ENCODE data around the gene HAUS1.
"Not testable (repeated sequence)": the region's sequence is repeated elsewhere in the genome, so short reads cannot be mapped to it uniquely, and the experiment has no call there.

HAUS1 gene

DNA sequence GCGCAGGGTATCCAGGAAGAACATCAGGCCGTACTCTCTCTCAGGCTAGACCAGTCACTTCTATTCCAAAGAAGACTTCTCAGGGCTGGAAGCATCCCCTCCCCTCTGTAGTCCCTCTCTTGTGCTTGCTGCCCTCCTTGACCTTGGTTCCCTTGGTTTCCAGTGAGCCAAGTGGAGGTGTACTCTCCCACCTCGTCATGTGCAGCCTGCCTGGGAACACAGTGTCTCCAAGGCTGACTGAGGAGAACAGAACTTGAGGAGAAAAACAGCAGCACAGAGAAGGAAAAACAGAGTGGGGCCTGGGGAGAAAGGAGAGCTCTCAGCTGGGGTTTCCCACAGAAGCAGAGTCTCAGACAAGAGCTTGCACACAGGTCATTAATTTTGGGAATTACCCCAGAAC lies 52.7 kb downstream of the HAUS1 start:
- DNase-seq (ENCODE audit: low read depth in 2 of 2) = no peak

DNA sequence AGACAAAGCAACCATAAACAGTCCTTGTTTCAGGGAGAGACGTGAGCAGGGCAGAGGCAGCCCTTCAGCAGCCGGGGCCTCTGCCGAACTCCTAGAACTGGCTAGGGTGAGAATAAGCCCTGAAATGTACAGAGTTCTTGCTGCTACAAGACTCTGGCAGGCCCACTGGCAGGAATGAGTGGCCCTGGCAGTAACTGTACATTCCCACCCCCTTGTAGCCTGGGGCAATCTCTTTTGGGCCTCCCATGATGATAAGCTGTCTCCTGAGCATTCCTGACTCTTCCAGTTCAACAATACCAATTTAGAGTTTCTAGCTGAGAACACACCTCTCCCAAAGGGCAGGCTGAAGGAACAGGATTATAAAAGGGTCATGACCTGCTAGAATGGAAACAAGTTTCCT lies 54.3 kb downstream of the HAUS1 start:
- DNase-seq (ENCODE audit: low read depth in 2 of 2) = no peak

DNA sequence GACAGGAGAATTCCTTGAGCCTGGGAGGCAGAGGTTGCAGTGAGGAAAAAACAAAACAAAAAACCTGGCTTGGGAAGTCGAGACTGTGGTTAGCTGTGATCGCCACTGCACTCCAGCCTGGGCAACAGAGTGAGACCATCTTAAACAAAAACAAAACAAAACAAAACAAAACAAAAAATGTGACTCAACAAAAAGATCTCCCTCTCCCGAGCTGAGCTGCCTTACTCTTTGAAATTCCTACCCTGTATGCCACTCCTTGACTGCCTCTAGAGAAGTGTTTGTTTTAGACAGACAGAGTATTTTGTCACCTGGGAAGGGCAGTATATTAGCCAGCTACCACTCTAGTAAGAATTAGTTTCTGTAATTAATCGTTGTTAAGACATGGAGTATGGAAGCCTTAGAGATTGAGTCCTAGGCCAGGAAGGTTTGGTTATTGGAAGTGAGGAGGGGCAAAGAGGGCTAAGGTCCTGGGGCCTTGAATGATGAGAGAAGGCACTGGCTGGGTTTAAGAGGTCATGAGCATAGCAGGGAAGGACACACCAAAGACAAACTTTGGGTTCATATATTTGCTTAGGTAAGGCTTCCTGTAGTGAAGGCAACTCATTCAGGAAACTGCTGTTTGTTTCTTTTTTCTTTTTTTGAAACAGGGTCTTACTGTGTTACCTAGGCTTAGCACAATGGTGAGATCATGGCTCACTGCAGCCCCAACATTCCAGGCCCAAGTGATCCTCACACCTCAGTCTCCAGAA lies 56.0 kb downstream of the HAUS1 start:
- DNase-seq (ENCODE audit: low read depth in 2 of 2) = no peak

DNA sequence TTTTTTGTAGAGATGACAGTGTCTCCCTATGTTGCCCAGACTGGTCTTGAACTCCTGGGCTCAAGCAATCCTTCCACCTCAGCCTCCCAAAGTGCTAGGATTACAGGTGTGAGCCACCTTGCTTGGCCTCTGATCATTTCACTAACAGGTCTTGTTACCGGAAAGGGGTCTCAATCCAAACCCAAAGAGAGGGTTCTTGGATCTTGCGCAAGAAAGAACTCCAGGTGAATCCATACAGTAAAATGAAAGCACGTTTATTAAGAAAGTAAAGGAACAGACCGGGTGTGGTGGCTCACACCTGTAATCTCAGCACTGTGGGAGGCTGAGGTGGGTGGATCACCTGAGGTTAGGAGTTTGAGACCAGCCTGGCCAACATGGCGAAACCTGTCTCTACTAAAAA lies 56.7 kb downstream of the HAUS1 start:
- not testable (repeated sequence) for DNase-seq (ENCODE audit: low read depth in 2 of 2)

DNA sequence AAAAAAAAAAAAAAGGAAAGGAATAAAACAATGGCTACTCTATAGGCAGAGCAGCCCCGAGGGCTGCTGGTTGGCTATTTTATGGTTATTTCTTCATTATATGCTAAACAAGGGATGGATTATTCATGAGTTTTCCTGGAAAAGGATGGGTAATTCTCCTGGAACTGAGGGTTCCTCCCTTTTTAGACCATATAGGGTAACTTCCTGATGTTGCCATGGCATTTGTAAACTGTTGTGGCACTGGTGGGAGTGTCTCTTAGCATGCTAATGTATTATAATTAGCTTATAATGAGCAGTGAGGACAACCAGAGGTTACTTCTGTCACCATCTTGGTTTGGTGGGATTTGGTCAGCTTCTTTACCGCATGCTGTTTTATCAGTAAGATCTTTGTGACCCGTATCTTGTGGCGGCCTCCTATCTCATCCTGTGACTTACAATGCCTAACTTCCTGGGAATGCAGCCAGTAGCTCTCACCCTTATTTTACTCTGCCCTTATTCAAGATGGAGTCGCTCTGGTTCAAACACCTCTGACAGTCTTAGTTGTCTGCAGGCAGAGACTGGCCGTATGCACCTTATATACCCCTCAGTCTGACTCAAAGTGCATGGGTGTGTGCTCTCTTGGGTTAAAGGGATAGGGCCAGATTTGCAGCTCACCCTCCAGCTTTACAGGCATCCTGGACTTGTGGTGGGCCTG lies 57.7 kb downstream of the HAUS1 start:
- DNase-seq (ENCODE audit: low read depth in 2 of 2) = no peak

DNA sequence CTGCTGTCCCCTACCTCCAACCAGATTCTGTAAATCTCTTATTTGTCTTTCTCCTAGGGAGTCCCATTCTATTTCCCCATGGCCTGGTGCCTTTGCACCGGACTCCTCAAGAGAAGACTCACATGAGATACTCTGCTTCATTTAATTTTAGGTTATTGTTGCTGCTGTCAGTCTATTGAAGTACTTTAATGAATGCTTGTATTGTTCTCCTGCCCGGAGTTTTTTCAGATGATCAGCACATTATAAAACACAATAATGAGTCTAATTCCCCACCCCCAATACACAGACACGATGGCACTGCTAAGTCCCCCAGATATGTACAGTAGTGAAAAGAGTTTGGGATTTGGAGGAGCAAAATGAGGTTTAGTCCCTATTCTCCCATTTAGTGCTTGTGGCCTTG lies 58.9 kb downstream of the HAUS1 start:
- no peak for DNase-seq (ENCODE audit: low read depth in 2 of 2)

DNA sequence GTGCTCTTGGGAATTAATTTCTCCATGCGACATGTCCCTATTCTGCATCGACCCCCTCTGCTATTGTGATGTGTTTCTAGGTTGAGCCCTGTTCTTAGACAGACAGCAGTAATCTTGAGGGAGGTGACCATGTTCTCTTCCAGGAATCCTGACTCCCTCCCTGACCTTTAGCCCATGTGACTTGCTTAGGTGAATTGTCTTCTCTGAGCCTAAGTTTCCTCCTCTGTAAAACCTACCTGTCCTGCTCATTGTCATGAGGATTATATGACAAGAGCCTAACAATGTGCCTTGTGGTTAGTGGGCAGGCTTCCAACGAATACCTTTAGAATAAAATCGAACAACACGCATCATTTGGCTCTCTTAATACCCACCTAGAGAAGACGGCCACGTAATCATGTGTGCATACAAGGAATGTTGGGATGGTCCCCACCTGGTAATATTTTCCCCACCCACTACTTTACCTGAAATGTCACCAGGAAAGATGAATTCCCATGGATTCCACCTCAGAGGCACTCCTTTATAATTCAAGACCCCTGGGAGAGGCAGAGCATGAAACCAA lies 59.8 kb downstream of the HAUS1 start:
- no peak for DNase-seq (ENCODE audit: low read depth in 2 of 2)

DNA sequence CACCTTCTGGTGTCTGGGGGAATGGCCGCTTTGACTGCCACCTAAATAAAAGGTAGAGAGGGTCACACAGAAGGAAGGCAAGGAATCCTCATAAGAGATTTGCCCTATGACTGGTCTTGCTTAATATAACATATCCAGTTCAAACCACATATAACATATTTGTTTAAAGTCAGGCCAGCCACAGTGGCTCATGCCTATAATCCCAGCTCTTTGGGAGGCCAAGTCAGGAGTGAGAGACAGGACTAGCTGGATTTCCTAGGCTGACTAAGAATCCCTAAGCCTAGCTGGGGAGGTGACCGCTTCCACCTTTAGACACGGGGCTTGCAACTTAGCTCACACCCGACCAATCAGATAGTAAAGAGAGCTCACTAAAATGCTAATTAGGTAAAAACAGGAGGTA lies 60.3 kb downstream of the HAUS1 start:
- not testable (repeated sequence) for DNase-seq (ENCODE audit: low read depth in 2 of 2)

DNA sequence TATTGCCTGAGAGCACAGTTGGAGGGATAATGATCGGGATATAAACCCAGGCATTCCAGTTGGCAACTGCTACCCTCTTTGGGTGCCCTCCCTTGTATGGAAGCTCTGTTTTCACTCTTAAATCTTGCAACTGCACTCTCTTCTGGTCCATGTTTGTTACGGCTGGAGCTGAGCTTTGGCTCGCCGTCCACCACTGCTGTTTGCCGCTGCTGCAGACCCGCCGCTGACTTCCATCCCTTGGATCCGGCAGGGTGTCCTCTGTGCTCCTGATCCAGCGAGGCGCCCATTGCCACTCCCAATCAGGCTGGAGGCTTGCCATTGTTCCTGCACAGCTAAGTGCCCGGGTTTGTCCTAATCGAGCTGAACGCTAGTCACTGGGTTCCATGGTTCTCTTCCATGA lies 60.7 kb downstream of the HAUS1 start:
- DNase-seq (ENCODE audit: low read depth in 2 of 2) = no peak

DNA sequence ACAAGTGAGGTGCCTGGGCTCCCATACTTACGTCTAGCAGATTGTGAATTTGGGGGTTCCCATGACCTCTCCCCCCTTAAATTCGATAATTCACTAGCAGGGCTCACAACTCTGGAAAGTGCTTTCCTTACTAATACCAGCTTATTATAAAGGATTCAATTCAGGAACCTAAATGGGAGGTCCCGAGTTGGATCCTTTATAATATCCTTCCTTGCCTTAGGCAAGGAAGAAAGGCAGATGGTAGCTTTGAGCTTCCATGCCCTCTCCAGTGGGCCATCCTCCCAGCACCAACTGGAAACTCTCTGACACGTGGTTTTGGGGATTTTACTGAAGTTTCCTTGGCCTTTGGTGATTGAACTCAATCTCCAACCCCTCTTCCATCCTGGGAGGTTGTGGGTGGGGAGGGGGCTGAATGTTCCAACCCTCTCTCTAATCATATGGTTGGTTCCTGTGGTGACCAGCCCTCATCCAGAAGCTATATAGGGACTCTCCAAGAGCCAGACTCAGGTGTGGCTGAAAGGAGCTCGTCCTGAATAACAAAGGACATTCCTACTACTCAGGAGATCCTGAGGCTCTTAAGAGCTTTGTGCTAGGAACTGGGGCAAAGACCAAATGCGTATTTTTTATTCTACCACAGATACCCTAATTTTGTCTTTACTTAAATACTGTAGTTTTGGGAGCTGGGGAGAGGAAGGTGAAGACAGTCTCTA lies 62.2 kb downstream of the HAUS1 start:
- DNase-seq (ENCODE audit: low read depth in 2 of 2) = no peak

DNA sequence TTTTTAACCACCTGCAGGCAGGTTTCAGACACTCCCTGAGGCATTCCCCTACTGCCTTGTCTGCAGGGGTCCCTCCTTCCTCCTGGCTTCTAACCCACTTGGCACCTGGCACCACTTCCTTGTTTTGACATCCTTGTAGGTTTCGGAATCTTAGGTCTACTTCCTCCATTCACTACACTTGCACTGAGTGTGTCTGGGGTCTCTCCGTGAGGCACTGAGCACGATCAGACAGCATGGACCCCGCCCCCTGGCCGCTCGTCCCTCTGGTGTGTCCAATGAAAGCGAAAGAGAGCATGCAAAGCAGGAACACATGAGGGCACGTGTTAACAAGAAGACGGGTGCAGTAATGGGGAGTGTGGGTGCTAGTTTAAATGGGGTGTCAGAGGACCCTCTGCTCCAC lies 63.8 kb downstream of the HAUS1 start:
- DNase-seq (ENCODE audit: low read depth in 2 of 2) = no peak

DNA sequence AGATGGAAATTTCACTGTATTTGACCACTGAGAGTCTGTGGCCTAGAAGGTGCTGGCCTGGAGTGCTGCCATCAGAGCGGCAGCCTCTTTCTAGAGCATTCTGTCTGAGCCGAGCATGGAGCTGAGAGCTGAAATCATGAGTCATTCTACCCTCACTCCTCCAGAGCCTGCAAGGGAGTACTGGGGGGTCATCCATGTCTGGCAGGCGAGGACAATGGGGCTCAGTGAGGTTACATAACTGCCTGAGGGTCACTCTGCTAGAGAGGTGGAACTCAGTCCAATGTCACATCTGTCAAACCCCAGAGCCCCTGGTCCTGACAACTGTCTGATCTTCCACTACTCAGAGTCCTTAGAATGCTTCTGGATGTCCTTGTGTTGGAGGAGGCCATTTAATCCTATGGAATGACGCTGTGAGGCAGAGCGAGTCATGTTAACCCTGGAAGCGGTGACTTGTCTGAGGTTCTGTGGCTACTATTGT lies 65.3 kb downstream of the HAUS1 start:
- DNase-seq (ENCODE audit: low read depth in 2 of 2) = no peak

DNA sequence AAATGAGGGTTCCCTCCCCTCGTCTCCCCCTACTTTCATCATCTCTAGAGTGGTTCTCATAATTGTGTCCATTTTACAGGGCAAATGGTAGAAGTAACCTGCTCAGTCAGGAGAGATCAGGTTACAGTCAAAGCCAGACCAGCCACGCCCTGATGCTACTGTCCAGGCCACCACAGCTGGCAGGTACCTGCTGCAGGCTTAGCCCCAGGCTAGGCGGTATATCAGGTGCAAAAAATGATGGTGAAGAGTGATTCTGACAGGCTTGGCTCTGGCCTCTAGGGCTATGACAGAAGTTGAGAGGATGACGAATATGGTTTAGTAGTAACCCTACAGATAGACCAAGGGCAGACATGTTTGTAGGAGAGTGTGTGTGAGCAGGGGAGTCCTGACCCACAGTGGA lies 67.1 kb downstream of the HAUS1 start:
- no peak for DNase-seq (ENCODE audit: low read depth in 2 of 2)

DNA sequence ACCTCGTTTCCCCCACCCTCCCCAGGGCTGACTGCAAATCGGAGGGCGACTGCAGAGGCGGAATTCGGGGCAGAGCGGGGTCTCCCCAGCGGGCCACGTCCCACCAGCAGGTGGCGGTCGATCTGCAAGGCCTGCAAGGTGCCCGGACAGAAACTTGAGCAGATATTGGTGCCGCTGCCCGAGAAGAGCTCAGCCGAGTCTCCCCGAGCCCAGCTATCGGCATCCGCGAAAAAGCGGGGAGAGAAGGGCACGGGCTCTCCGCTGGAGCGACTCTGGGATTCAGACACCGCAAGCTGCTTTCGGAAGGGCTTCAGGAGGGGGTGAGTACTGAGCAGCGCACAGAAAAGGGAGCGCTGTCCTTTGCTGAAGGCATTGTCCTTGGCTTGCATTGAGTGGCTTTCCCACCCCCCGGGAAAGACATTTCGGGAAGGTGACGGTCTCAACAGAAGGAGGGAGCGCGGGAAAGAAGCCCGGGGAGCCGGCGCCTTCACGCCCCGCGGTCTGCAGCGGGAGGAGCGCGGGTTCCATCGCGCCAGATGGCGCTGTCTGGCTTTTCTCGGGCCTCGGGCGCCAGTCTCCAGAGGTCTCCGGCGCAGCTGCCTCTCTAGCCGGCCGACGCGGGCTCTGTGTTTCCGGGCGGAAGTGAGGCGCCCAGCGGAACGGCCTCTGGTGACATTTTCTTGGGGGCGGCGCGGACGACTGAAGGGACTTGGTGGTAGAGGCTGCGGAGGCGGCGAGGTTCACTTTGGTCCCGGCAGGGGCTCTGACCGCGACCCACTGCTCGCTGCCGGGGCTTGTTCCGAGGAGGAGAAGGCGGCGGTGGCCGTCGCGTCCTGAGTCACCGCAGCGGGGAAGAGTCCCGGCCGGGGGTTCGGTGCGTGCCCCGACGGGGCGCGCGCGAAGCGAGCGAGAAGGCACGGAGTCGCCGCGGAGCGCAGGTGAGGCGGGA lies 69.5 kb downstream of the HAUS1 start:
- peak; percentile 86 to 93 for DNase-seq (ENCODE audit: low read depth in 2 of 2)

DNA sequence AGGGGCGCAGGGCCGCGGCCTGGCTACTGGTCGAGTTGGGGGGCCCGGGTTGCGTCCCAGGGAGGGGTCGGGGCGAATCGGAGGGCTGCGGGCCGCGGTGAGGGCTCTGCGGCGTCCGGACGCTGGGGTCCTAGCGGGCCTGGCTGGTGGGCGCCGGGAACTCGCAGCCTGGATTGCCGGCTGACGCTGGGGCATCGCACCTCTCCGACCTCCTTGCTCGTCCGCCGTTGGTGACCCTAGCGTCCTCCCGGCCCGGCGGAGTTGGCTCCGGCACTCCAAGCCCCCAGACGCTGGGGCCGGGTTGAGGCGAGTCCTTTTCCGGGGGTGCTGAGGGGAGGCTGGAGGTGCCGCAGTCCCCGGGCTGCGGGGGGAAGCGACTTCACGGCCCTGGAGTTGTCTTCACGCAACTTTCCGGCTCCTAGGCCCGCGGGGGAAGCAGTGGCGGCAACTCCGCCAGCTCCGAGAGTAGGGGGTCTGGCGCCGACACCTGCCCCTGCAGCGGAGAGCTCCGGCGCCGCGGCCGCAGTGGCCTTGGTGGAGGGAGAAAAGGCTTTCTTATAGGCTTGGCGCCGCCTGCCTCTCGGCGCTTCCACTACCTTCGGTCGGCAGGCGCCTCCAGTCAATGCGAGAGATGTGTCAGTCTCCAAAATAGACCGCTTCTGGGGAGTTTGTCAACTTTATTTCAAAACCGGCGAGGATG lies 70.3 kb downstream of the HAUS1 start:
- no peak for DNase-seq (ENCODE audit: low read depth in 2 of 2)

DNA sequence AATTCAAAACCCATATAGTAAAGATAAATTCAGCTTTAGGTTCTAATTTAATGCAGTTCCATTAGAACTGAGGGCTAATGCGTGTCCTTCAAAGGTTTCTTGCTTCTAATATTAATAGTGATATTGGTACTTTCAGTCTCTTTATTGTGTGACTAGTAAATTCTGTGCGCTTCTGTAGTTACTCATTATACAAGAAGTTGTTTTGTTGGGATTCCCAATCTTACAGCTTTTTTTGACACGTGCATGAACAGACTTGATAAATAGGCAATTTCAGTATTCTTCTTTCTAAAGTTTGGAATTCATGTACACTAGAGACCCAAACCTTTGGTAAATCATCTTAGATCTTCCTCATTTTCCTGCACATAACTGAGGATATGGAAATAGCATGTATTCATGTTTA lies 71.8 kb downstream of the HAUS1 start:
- DNase-seq (ENCODE audit: low read depth in 2 of 2) = no peak

Data from stimulated activated CD8-positive, alpha-beta memory T cell treated with anti-CD3 and anti-CD28 coated beads, Interleukin-7, amount 100 ng/mL, for 1 hour (primary cell).